GM10266 (cell line): Measurements from ENCODE around the gene SCAPER.
"Not testable (repeated sequence)": the region's sequence is repeated elsewhere in the genome, so short reads cannot be mapped to it uniquely, and the experiment has no call there.

ENCODE experiments used
- DNase-seq: peaks from one replicate; pipeline ENCODE4 v3.0.0; 2012; ENCODE audit errors: extremely low spot score
- TF ChIP-seq, protein P1 (sequence below): IDR thresholded peaks from 2 replicates; pipeline ENCODE4 v1.5.1; 2012; ENCODE audit warnings: mild to moderate bottlenecking, low read depth; ENCODE audit not compliant: control insufficient read depth, insufficient read depth; ENCODE audit errors: missing control alignments

Gene SCAPER

DNA sequence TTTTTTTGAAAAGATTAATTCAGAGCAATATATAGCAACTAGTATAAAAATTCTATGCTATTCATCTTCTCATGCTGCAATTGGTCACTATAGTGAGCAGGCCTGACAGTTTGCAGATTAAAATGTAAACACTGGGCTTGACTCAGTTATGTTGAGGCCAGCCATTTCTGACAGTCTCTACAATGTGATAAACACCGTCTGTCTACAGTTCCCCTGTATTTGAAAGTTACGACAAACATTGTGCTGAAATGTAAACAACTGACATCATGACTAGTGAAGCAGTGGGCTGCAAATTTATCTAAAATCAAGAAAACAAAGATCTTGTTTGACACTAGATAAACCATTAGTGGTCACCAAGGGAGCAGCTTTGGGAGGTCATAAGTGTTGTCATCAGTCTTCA is 371.1 kb downstream of the SCAPER start:
- DNase-seq: no peak
- TF ChIP-seq, protein P1, sequence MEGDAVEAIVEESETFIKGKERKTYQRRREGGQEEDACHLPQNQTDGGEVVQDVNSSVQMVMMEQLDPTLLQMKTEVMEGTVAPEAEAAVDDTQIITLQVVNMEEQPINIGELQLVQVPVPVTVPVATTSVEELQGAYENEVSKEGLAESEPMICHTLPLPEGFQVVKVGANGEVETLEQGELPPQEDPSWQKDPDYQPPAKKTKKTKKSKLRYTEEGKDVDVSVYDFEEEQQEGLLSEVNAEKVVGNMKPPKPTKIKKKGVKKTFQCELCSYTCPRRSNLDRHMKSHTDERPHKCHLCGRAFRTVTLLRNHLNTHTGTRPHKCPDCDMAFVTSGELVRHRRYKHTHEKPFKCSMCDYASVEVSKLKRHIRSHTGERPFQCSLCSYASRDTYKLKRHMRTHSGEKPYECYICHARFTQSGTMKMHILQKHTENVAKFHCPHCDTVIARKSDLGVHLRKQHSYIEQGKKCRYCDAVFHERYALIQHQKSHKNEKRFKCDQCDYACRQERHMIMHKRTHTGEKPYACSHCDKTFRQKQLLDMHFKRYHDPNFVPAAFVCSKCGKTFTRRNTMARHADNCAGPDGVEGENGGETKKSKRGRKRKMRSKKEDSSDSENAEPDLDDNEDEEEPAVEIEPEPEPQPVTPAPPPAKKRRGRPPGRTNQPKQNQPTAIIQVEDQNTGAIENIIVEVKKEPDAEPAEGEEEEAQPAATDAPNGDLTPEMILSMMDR: no peak

DNA sequence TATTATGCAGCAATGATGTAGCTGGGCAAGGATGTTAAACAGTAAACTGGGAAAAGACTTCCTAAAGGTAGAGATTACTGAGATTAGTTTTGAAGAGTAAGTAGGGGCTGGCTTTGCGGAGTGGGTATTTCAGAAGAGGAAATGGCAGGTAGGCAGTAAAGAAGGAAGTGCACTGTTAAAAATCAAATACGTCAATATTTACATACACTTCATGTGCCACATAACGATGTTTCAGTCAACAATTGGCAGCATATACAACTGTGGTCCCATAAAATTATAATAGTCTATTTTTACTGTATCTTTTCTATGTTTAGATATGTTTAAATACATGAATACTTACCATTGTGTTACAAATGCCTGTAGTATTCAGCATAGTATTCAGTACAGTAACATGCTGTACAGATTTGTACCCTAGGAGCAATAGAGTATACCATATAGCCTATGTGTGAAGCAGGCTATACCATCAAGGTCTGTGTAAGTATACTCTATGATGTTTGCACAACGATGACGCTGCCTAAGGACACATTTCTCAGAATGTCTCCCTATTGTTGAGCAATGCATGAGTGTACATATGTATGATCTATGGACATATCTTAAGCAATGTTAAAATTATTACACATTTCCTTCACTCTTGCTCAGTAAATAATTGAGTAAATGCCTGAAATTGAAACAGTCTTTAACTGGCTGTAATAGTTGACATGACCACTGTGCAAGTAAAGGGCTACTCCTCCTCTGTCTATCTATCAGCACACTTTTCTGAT is 371.9 kb downstream of the SCAPER start:
- TF ChIP-seq, protein P1: no peak
- no peak for DNase-seq

DNA sequence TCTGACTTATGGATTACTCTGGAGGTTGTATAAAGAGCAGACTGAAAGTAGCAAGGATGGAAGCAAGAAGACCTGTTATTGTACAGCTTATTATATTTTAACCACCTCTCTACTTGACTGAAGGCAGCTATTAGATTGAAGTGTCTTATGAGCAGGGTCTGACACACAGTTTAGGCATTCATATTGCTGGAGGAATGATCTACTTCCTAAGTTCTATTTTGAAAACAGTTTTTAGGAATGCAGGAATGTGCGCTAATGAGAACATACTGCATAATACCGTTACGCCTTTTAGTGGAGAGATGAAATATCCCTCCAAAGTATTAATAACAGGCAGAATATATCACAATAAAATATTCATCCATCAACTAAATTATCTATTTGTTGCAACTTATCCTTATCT is 375.2 kb downstream of the SCAPER start:
- TF ChIP-seq, protein P1: no peak
- DNase-seq: no peak

DNA sequence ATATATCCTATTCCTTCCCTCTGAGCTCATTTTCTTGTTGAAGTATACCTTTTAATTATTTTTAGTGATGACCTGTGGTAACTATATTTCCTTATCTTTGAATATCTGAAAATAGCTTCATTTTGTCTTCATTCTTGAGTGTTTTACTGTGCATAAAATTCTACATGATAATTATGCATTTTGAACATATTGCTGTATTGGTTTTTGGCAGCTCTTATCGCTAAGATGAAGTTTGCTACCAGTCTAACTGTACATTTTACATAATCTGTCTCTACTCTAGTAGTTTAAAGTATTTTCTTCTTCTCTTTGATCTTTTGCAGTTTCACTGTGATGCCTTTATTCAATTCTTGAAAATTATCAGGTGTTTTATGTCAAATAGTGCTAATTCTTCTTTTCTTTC is 379.0 kb downstream of the SCAPER start:
- TF ChIP-seq, protein P1: no peak
- DNase-seq: no peak

DNA sequence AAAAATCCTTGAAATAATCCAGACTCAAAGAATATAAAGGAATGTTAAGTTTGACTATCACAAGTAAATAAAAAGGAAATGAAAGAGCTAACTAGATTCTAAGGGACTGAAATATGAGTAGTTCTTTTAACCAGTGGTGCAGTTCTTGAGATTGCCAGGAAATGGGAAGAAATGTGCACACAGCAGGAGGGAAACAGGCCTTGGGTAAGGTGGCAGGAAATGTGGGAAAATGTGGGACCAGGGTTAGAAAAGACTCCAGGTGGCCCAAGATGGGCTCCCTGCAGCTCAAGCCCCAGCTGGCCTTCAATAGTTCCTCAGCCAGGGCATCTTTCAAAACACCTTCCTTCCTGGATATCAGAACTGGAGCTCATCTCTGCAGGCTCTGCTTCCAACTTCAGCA is 387.2 kb downstream of the SCAPER start:
- TF ChIP-seq, protein P1: no peak
- no peak for DNase-seq

DNA sequence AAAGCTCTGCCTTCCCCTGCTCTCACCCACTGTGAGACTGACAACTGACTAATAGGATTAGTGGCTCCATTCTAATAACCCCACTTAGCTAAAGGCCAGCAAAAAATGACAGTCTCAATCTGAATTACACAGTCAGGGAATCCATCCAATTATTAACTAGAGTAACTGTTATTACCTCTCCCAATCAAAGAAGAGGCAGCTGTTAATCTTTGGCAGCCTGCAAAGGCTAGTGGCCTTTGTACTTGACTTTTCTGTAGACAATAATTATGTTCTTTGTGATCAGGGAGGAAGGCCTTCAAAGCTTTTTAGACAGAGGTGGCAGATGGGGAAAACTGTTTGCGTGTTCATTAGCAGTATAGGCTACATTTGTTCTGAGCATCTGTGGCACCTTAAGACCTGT is 390.9 kb downstream of the SCAPER start:
- DNase-seq: no peak
- TF ChIP-seq, protein P1: no peak

DNA sequence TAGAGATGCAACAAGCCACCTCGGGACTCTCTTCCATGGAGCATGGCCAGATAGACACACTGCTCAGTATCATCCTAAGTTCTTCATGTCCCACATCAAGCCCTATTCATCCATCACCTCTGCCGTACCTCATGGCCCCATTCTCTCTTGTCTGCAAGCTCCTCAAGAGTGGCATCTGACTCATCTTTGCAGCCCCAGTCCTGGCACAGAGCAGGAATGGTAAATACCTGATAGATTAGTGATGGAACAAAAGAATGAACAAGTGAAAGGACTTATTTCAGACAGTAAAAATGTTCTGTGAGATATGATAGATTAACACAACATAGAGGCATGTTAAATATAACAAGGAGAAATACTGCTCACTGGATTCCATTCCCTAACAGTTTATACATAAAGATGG is 392.2 kb downstream of the SCAPER start:
- TF ChIP-seq, protein P1: no peak
- no peak for DNase-seq

DNA sequence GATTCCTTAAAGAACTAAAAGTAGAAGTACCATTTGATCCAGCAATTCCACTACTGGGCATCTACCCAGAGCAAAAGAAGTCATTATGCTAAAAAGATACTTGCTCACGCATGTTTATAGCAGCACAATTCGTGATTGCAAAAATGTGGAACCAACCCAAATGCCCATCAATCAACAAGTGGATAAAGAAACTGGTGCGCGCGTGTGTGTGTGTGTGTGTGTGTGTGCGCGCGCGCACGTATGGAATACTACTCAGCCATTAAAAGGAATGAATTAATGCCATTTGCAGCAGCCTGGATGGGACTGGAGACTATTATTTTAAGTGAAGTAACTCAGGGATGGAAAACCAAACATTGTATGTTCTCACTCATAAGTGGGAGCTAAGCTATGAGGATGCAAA is 394.5 kb downstream of the SCAPER start:
- not testable (repeated sequence) for DNase-seq
